ENCODE data around the gene PLXNA4.
"Not testable (repeated sequence)": the region's sequence is repeated elsewhere in the genome, so short reads cannot be mapped to it uniquely, and the experiment has no call there.

Gene PLXNA4

GRCh38 chr7:132171130-132171576, 405.1 kb downstream of the PLXNA4 start:
- DNase-seq (ENCODE audit: low read depth): no peak

- DNase-seq (ENCODE audit: low read depth): no peak
Measured at GRCh38 chr7:132169730-132170129, 406.5 kb downstream of the PLXNA4 start.

- DNase-seq (ENCODE audit: low read depth): no peak
Measured at GRCh38 chr7:132168239-132168638, 408.0 kb downstream of the PLXNA4 start.

- DNase-seq (ENCODE audit: low read depth): not testable (repeated sequence)
Measured at GRCh38 chr7:132165695-132166094, 410.6 kb downstream of the PLXNA4 start.

- no peak for DNase-seq (ENCODE audit: low read depth)
Measured at GRCh38 chr7:132164558-132165125, 411.6 kb downstream of the PLXNA4 start.

- no peak for DNase-seq (ENCODE audit: low read depth)
Measured at GRCh38 chr7:132162556-132163144, 413.6 kb downstream of the PLXNA4 start.

- no peak for DNase-seq (ENCODE audit: low read depth)
Measured at GRCh38 chr7:132161976-132162375, 414.3 kb downstream of the PLXNA4 start.

- no peak for DNase-seq (ENCODE audit: low read depth)
Measured at GRCh38 chr7:132161533-132161915, 414.7 kb downstream of the PLXNA4 start.

GRCh38 chr7:132160611-132161532, 415.4 kb downstream of the PLXNA4 start:
- DNase-seq (ENCODE audit: low read depth): no peak

- DNase-seq (ENCODE audit: low read depth): no peak
Measured at GRCh38 chr7:132158841-132159240, 417.4 kb downstream of the PLXNA4 start.

- DNase-seq (ENCODE audit: low read depth): no peak
Measured at GRCh38 chr7:132158166-132158565, 418.1 kb downstream of the PLXNA4 start.

- no peak for DNase-seq (ENCODE audit: low read depth)
Measured at GRCh38 chr7:132155715-132156114, 420.6 kb downstream of the PLXNA4 start.

- DNase-seq (ENCODE audit: low read depth): no peak
Measured at GRCh38 chr7:132154695-132155471, 421.4 kb downstream of the PLXNA4 start.

- DNase-seq (ENCODE audit: low read depth): no peak
Measured at GRCh38 chr7:132154248-132154647, 422.0 kb downstream of the PLXNA4 start.

- no peak for DNase-seq (ENCODE audit: low read depth)
Measured at GRCh38 chr7:132152131-132152889, 424.0 kb downstream of the PLXNA4 start.

GRCh38 chr7:132150711-132151110, 425.6 kb downstream of the PLXNA4 start:
- DNase-seq (ENCODE audit: low read depth): no peak

- no peak for DNase-seq (ENCODE audit: low read depth)
Measured at GRCh38 chr7:132149436-132150304, 426.6 kb downstream of the PLXNA4 start.

GRCh38 chr7:132148876-132149275, 427.4 kb downstream of the PLXNA4 start:
- no peak for DNase-seq (ENCODE audit: low read depth)

GRCh38 chr7:132145466-132145865, 430.8 kb downstream of the PLXNA4 start:
- no peak for DNase-seq (ENCODE audit: low read depth)

- no peak for DNase-seq (ENCODE audit: low read depth)
Measured at GRCh38 chr7:132145063-132145462, 431.2 kb downstream of the PLXNA4 start.
